ENCODE results near the gene CDH7. TPM values are rescaled to one million over a fixed set of nuclear protein-coding genes. Genes with fewer than 3 reads are reported as not detected.

Gene CDH7
- total RNA-seq, 1 experiment from 2014 or later: not detected

DNA sequence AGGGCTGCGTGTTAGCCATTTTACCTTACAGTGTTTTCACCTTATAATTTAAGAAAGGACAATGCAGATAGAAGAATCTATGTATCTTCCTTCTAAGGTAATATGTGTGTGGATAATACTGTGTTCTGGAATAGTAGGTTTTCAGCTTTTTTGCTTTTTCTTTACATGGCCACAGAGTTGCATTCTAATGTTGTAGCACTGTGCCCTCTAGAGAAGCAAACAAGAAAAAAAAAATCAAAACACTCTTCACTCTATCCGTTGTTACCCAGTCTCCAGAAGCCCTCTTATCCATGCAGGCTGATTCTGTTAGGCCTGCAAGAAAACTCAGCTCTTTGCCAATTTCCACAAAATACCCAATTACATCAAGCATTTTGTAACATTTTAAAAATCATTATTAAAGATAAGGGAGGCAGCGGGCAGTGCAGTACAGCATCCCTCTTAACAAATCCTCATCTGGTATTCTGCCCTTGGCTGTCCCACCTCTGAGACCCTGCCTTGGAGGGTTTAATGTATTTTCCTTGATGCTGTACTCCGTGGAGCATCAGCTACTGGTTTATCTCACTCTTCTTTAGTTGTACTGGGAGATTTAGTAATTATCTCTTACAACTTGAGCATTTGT lies 41.8 kb downstream of the CDH7 start:
- Histone ChIP-seq H3K4me3 (ENCODE audit: low read depth in 2 of 2, low read length in 2 of 2) (no peak overlapping the region), H3K9me3 (ENCODE audit: control insufficient read depth, insufficient read depth, low read depth, low read length) (no peaks in the 10 kb centered on the region), H3K36me3 (ENCODE audit: control insufficient read depth, insufficient read depth, low read length) (no peaks in the 10 kb centered on the region), H3K27ac (ENCODE audit: low read length) (no peak overlapping the region), H3K27me3 (ENCODE audit: control insufficient read depth, insufficient read depth, low read length) (no peaks in the 10 kb centered on the region), H3K4me1 (ENCODE audit: control insufficient read depth, insufficient read depth, low read length) (no peaks in the 10 kb centered on the region)
- TF ChIP-seq, protein P1, sequence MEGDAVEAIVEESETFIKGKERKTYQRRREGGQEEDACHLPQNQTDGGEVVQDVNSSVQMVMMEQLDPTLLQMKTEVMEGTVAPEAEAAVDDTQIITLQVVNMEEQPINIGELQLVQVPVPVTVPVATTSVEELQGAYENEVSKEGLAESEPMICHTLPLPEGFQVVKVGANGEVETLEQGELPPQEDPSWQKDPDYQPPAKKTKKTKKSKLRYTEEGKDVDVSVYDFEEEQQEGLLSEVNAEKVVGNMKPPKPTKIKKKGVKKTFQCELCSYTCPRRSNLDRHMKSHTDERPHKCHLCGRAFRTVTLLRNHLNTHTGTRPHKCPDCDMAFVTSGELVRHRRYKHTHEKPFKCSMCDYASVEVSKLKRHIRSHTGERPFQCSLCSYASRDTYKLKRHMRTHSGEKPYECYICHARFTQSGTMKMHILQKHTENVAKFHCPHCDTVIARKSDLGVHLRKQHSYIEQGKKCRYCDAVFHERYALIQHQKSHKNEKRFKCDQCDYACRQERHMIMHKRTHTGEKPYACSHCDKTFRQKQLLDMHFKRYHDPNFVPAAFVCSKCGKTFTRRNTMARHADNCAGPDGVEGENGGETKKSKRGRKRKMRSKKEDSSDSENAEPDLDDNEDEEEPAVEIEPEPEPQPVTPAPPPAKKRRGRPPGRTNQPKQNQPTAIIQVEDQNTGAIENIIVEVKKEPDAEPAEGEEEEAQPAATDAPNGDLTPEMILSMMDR (IDR thresholded peaks at IDR 0.05): no peak
- no peak for TF ChIP-seq SIN3A (IDR thresholded peaks at IDR 0.05; ENCODE audit: borderline replicate concordance, insufficient read depth, low read depth, low read length)
- TF ChIP-seq, protein P2, sequence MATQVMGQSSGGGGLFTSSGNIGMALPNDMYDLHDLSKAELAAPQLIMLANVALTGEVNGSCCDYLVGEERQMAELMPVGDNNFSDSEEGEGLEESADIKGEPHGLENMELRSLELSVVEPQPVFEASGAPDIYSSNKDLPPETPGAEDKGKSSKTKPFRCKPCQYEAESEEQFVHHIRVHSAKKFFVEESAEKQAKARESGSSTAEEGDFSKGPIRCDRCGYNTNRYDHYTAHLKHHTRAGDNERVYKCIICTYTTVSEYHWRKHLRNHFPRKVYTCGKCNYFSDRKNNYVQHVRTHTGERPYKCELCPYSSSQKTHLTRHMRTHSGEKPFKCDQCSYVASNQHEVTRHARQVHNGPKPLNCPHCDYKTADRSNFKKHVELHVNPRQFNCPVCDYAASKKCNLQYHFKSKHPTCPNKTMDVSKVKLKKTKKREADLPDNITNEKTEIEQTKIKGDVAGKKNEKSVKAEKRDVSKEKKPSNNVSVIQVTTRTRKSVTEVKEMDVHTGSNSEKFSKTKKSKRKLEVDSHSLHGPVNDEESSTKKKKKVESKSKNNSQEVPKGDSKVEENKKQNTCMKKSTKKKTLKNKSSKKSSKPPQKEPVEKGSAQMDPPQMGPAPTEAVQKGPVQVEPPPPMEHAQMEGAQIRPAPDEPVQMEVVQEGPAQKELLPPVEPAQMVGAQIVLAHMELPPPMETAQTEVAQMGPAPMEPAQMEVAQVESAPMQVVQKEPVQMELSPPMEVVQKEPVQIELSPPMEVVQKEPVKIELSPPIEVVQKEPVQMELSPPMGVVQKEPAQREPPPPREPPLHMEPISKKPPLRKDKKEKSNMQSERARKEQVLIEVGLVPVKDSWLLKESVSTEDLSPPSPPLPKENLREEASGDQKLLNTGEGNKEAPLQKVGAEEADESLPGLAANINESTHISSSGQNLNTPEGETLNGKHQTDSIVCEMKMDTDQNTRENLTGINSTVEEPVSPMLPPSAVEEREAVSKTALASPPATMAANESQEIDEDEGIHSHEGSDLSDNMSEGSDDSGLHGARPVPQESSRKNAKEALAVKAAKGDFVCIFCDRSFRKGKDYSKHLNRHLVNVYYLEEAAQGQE (IDR thresholded peaks at IDR 0.05; ENCODE audit: insufficient read depth in 1 of 2, low read depth in 2 of 2, low read length in 1 of 2): no peak
- no peak for TF ChIP-seq TCF7L2 (IDR thresholded peaks at IDR 0.05; ENCODE audit: low read depth, low read length)
- BruUV-seq (replicated peaks): no TSS peak
- CTCF ChIA-PET: no interaction called here
- in situ Hi-C loops (cut with HindIII; ENCODE audit: low pct_unique_long_range_greater_than_20kb, low sequenced_read_pairs) (no loop called here), intact Hi-C loops (cut with micrococcal nuclease; ENCODE audit: unreplicated experiment) (no loop called here)
- ATAC-seq: no peak
- no peak for DNase-seq (ENCODE audit: low read depth, low spot score)
- POLR2A ChIA-PET: no interaction called here

DNA sequence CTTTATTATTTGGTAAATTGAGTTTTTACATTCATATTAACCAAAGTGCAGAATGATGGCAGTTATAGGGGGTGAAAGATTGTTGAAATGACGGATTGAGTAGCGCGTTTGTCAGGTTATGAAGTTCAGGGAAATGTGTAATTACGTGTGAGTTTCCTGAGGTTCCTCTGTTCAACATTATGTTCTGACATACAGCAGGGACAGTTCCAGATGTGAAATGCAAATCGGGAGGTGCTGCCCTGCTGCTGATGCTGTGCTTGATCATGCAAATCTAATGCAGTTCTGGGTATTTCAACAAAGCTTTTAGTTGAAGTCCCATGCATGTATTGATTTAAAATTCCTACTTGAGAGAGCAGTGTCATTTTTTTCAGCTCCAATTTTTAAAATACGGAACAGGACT lies 57.9 kb downstream of the CDH7 start:
- BruUV-seq (replicated peaks): no TSS peak
- TF ChIP-seq, protein P2 (IDR thresholded peaks at IDR 0.05; ENCODE audit: insufficient read depth in 1 of 2, low read depth in 2 of 2, low read length in 1 of 2): no peak
- TF ChIP-seq SIN3A (IDR thresholded peaks at IDR 0.05; ENCODE audit: borderline replicate concordance, insufficient read depth, low read depth, low read length): no peak
- in situ Hi-C loops (cut with HindIII; ENCODE audit: low pct_unique_long_range_greater_than_20kb, low sequenced_read_pairs): no loop called here
- DNase-seq (ENCODE audit: low read depth, low spot score): no peak
- intact Hi-C loops (cut with micrococcal nuclease; ENCODE audit: unreplicated experiment): no loop called here
- POLR2A ChIA-PET: no interaction called here
- no peaks in the 10 kb centered on the region for H3K36me3 ChIP-seq (ENCODE audit: control insufficient read depth, insufficient read depth, low read length)
- H3K4me3 ChIP-seq (ENCODE audit: low read depth in 2 of 2, low read length in 2 of 2): no peak overlapping the region
- no peak overlapping the region for H3K27ac ChIP-seq (ENCODE audit: low read length)
- no peaks in the 10 kb centered on the region for H3K4me1 ChIP-seq (ENCODE audit: control insufficient read depth, insufficient read depth, low read length)
- no peaks in the 10 kb centered on the region for H3K9me3 ChIP-seq (ENCODE audit: control insufficient read depth, insufficient read depth, low read depth, low read length)
- H3K27me3 ChIP-seq (ENCODE audit: control insufficient read depth, insufficient read depth, low read length): no peaks in the 10 kb centered on the region
- CTCF ChIA-PET: no interaction called here
- no peak for ATAC-seq
